ENCODE measurements around the gene TMEM125.

TMEM125 gene

GRCh38 chr1:43313771-43314170, 44.0 kb downstream of the TMEM125 start:
- DNase-seq: no peak
- TF ChIP-seq CTCF (IDR thresholded peaks at IDR 0.05; ENCODE audit: low read depth, low read length): no peak

GRCh38 chr1:43314233-43314632, 44.5 kb downstream of the TMEM125 start:
- H3K36me3 ChIP-seq: no peaks in the 10 kb centered on the region
- no peak overlapping the region for H3K4me3 ChIP-seq (ENCODE audit: low read depth, low read length)
- H3K9me3 ChIP-seq: no peaks in the 10 kb centered on the region
- H3K4me1 ChIP-seq: no peaks in the 10 kb centered on the region
- no peak for DNase-seq
- no peaks in the 10 kb centered on the region for H3K27me3 ChIP-seq
- no peak for TF ChIP-seq CTCF (IDR thresholded peaks at IDR 0.05; ENCODE audit: low read depth, low read length)

More at GRCh38 chr1:43313771-43314170, 44.0 kb downstream of the TMEM125 start:
- Histone ChIP-seq H3K27me3 (no peaks in the 10 kb centered on the region), H3K4me1 (no peaks in the 10 kb centered on the region), H3K36me3 (no peaks in the 10 kb centered on the region), H3K9me3 (no peaks in the 10 kb centered on the region), H3K4me3 (ENCODE audit: low read depth, low read length) (no peak overlapping the region)

GRCh38 chr1:43315481-43315880, 45.7 kb downstream of the TMEM125 start:
- Histone ChIP-seq H3K36me3 (no peaks in the 10 kb centered on the region), H3K27me3 (no peaks in the 10 kb centered on the region), H3K9me3 (no peaks in the 10 kb centered on the region), H3K4me3 (ENCODE audit: low read depth, low read length) (no peak overlapping the region), H3K4me1 (no peaks in the 10 kb centered on the region)
- DNase-seq: no peak
- no peak for TF ChIP-seq CTCF (IDR thresholded peaks at IDR 0.05; ENCODE audit: low read depth, low read length)

GRCh38 chr1:43315963-43316737, 46.4 kb downstream of the TMEM125 start:
- no peak for DNase-seq
- no peaks in the 10 kb centered on the region for H3K36me3 ChIP-seq
- H3K27me3 ChIP-seq: no peaks in the 10 kb centered on the region
- H3K9me3 ChIP-seq: no peaks in the 10 kb centered on the region
- H3K4me1 ChIP-seq: no peaks in the 10 kb centered on the region
- H3K4me3 ChIP-seq (ENCODE audit: low read depth, low read length): no peak overlapping the region
- TF ChIP-seq CTCF (IDR thresholded peaks at IDR 0.05; ENCODE audit: low read depth, low read length): no peak

- Histone ChIP-seq H3K27me3 (no peaks in the 10 kb centered on the region), H3K9me3 (no peaks in the 10 kb centered on the region), H3K36me3 (no peaks in the 10 kb centered on the region), H3K4me1 (no peaks in the 10 kb centered on the region), H3K4me3 (ENCODE audit: low read depth, low read length) (no peak overlapping the region)
- no peak for TF ChIP-seq CTCF (IDR thresholded peaks at IDR 0.05; ENCODE audit: low read depth, low read length)
- no peak for DNase-seq
Measured at GRCh38 chr1:43316738-43317520, 47.1 kb downstream of the TMEM125 start.

Data from BE2C (cell line).